Frontal cortex (tissue), 4 donors: ENCODE measurements around the gene TMEM179B. TPM values are rescaled to one million over a fixed set of nuclear protein-coding genes. Genes with fewer than 3 reads are reported as not detected.
A peak's percentile ranks its signal among the peaks of the same experiment; 100 is the strongest.

Experiments
- DNase-seq, 2 donors: peaks; one replicate each; pipeline ENCODE4 v3.0.0; 2012; ENCODE audit warnings: low spot score in 2 of 2
- FAIRE-seq: peaks from 2 replicates; lab custom pipeline; 2012; peaks lifted over from hg19 to GRCh38; lab: Jason Lieb, UNC
- small RNA-seq: library from RNA; depleted of rRNA; stranded (forward); fragments of <200 nt; gene quantifications from one replicate; pipeline ENCODE3, GENCODE V24; 2014
- total RNA-seq: library from RNA; depleted of rRNA; stranded (reverse); fragments of >200 nt; gene quantifications from one replicate; pipeline ENCODE4 v1.2.3, GENCODE V29; 2014
- donor health status: control.
- donor health status: control.
- donor health status: control.

Gene TMEM179B
- total RNA-seq, 1 donor from 2014 or later: 17.1 TPM

GRCh38 chr11:62830904-62831519 is 43.8 kb downstream of the TMEM179B start:
- FAIRE-seq: no peak
- DNase-seq: peak in 1 of 2 donors; percentile 27

- peak; percentile 93 to 98 for DNase-seq
- peak; percentile 76 for FAIRE-seq
Measured at GRCh38 chr11:62831520-62832335, 44.5 kb downstream of the TMEM179B start, which contains the start of gene STX5. Gene STX5 (minus strand): TSS chr11:62832051. CDS start chr11:62831243, 808 bp downstream.

- peak in 1 of 2 donors; percentile 40 for DNase-seq
Measured at GRCh38 chr11:62832336-62833234, 45.4 kb downstream of the TMEM179B start, which contains the start of gene TEX54. Gene TEX54 (minus strand): TSS chr11:62832841.

GRCh38 chr11:62835336-62835735 is 48.1 kb downstream of the TMEM179B start:
- DNase-seq: no peak
- no peak for FAIRE-seq

More at GRCh38 chr11:62832336-62833234, 45.4 kb downstream of the TMEM179B start, which contains the start of gene TEX54:
- no peak for FAIRE-seq

- FAIRE-seq: no peak
- peak; percentile 85 to 87 for DNase-seq
Measured at GRCh38 chr11:62839050-62839945, 52.1 kb downstream of the TMEM179B start, which contains the start of gene WDR74. Gene WDR74 (minus strand): TSS chr11:62839590. CDS start chr11:62839570, 20 bp downstream.

Small RNA genes within 50 kb of the gene (small RNA-seq; reads per million reads assigned to genes)
- gene MIR6514 (0.33 reads per million, percentile 18 among the genes with 10 or more reads in this experiment), gene RNU6-118P (not detected)

Other genes with a start within 250 kb of the TMEM179B start
- gene AHNAK, start 240.6 kb upstream of the TMEM179B start, total RNA-seq: 15.9 TPM
- 1,985 TPM for gene EEF1G, start 213.5 kb upstream of the TMEM179B start, total RNA-seq
- gene TUT1, start 195.9 kb upstream of the TMEM179B start, total RNA-seq: 4.5 TPM
- 154 TPM for gene MTA2, start 185.5 kb upstream of the TMEM179B start, total RNA-seq
- gene EML3, start 174.6 kb upstream of the TMEM179B start, total RNA-seq: 4.9 TPM
- 1.2 TPM for gene ROM1, start 174.1 kb upstream of the TMEM179B start, total RNA-seq
- 21.6 TPM for gene B3GAT3, start 165.4 kb upstream of the TMEM179B start, total RNA-seq
- 62.8 TPM for gene GANAB, start 140.8 kb upstream of the TMEM179B start, total RNA-seq
- 20.8 TPM for gene INTS5, start 134.1 kb upstream of the TMEM179B start, total RNA-seq
- 25.3 TPM for gene C11orf98, start 122.2 kb upstream of the TMEM179B start, total RNA-seq
- gene CSKMT, start 122.1 kb upstream of the TMEM179B start, total RNA-seq: 10.2 TPM
- gene UQCC3, start 115.7 kb upstream of the TMEM179B start, total RNA-seq: 5.7 TPM
- 3.3 TPM for gene LBHD1, start 115.1 kb upstream of the TMEM179B start, total RNA-seq
- gene UBXN1, start 108.3 kb upstream of the TMEM179B start, total RNA-seq: 84.8 TPM
- gene LRRN4CL, start 97.9 kb upstream of the TMEM179B start, total RNA-seq: 0.82 TPM
- 149 TPM for gene BSCL2, start 80.0 kb upstream of the TMEM179B start, total RNA-seq
- gene GNG3, start 79.7 kb upstream of the TMEM179B start, total RNA-seq: 20.0 TPM
- gene HNRNPUL2, start 59.9 kb upstream of the TMEM179B start, total RNA-seq: 15.1 TPM
- gene TTC9C, start 58.9 kb upstream of the TMEM179B start, total RNA-seq: 26.9 TPM
- 17.1 TPM for gene ZBTB3, start 33.2 kb upstream of the TMEM179B start, total RNA-seq
- gene POLR2G, start 25.8 kb upstream of the TMEM179B start, total RNA-seq: 59.9 TPM
- gene TAF6L, start 16.0 kb upstream of the TMEM179B start, total RNA-seq: 15.1 TPM
- 14.7 TPM for gene TMEM223, start 4.6 kb downstream of the TMEM179B start, total RNA-seq
- gene NXF1, start 18.0 kb downstream of the TMEM179B start, total RNA-seq: 10.6 TPM
- 31.0 TPM for gene STX5, start 44.6 kb downstream of the TMEM179B start, total RNA-seq
- not detected for gene TEX54, start 45.4 kb downstream of the TMEM179B start, total RNA-seq
- gene WDR74, start 52.2 kb downstream of the TMEM179B start, total RNA-seq: 48.5 TPM
- 109 TPM for gene SLC3A2, start 93.5 kb downstream of the TMEM179B start, total RNA-seq
- 14.3 TPM for gene CHRM1, start 134.0 kb downstream of the TMEM179B start, total RNA-seq
- gene SLC22A6, start 197.6 kb downstream of the TMEM179B start, total RNA-seq: 10.6 TPM
- 1.2 TPM for gene SLC22A8, start 228.4 kb downstream of the TMEM179B start, total RNA-seq